Choroid plexus epithelial cell (primary cell): ENCODE data around the gene LHX4.

Experiments used
- DNase-seq: peaks from one replicate; pipeline ENCODE4 v3.0.0-alpha.2; 2010; ENCODE audit warnings: low read depth
- H3K4me3 ChIP-seq: 2 replicates; pipeline ENCODE4 v1.5.1; 2011; ENCODE audit warnings: low read depth, mild to moderate bottlenecking, control low read depth, low read length, moderate library complexity
- CTCF ChIP-seq: conservative IDR thresholded peaks from 2 replicates; pipeline ENCODE4 v1.5.1; 2011; ENCODE audit warnings: low read depth, mild to moderate bottlenecking, control low read depth, inconsistent platforms, low read length, moderate library complexity

The LHX4 gene

DNA sequence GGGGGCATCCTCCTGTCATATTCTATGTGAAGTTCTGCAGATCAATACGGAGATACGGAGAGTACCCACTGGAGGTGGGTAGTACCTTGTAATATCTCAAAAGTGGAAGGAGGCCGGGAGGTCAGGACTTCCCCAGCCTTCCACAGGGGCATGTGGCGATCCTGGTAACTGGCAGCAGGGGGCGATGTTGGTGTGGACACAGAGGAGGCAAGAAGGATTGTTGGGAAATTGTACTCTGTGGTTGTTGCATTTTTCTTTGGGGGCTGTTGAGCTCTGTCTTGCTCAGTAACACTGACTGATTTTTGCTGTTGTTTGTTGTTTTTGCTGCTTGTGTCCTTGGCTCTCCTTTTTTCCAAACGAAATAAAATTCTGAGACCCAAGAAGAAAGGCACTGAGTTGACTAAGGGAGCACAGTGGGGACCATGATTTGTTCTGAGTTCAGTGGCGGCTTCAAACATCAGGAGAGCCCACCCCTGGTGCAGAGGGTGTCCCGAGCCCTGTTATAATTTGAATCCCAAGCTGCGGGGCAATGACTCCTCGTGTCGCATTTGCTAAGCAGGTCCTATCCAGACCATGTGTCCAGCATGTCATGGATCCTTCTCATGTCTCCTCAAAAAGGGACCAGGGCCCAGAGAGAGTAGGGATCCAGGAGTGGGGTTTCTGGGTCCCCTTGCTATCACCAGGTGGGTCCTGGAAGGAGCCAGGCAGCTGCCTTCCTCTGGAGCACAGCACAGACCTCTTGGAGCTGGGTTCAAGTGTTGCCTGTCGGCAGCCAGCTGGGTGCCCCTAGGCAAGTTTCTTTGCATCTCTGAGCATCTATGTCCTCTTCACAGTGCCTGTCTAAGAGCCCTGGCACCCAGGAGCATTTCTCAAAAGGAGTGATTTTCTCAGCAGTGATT, 22.8 kb downstream of the LHX4 start:
- peak; percentile 82 for DNase-seq
- TF ChIP-seq CTCF, result peak; percentile 96
- no peak overlapping the region for H3K4me3 ChIP-seq

- no peak for TF ChIP-seq CTCF
- no peak for DNase-seq
- no peak overlapping the region for H3K4me3 ChIP-seq
Measured at GRCh38 chr1:180253585-180254495, 23.8 kb downstream of the LHX4 start.

DNA sequence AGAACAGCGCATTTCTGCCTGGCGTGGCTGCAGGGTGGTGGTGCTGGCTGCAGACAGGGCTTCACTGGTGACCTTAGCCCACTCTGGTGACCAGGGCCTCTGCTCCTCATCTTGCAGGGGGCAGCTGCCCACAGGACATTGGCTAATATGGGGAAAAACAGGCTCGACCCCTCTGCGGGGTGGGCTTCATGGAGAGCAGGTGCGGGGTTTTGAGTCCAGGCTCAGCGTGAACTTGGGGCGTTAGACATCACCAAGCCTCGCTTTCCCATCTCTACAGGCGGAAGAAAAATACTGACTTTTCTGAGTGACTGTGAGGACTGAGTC, 24.4 kb downstream of the LHX4 start:
- H3K4me3 ChIP-seq, result no peak overlapping the region
- no peak for DNase-seq
- TF ChIP-seq CTCF, result no peak

DNA sequence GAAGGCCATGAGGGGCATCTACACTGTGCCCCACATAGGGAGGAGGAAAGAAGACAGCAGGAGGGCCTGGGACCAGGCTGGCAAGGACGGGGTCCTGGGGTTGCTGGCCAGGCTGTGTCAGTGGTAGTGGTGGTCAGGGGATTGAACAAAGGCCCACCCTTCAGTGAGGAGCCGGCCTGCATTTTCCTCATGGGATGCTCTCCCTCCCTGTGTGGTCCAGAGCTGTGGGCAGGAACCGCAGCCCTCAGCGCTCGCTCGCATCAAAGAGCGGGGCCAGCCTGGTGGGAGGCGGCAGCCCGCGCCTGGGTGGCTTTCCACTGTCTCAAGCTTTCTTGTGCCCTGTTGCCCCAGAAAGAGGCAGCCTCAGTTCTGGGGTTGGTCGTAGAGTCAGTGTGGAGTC, 24.8 kb downstream of the LHX4 start:
- H3K4me3 ChIP-seq, result no peak overlapping the region
- DNase-seq, result no peak
- TF ChIP-seq CTCF, result no peak

GRCh38 chr1:180255536-180256340, 25.7 kb downstream of the LHX4 start:
- no peak for DNase-seq
- no peak for TF ChIP-seq CTCF
- no peak overlapping the region for H3K4me3 ChIP-seq

DNA sequence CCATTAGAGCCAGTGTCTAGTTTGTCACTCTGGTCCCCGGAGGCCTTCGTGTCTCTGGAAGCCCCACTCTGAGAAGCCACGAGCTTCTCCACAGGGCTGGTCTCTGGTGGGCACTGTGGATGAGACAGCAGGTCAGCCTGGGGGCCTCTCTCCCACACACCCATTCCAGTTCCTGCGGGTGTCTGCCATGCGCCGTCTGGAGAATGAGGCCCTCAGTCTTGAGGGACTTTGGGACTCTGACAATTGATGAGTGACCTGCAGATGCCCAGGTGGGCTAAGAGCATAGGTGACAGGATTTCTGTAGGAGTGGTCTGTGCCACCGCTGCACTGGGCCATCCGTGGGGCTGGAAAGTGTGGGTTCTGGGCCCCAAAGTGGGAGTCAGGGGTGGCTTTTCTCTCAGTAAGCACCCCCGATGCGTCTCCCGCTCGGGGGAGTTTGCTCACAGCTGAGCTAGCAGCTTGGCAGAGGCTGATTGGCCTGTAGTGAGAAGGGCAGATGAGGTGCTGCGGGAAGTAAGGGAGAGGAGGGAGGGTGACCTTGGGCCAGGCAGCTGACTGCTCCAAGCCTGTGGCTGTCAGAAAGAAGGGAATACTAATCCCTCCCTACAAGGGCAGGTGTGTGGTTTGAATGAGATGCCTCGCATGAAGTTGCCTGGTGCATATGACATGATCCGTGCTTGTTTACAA, 26.4 kb downstream of the LHX4 start:
- DNase-seq, result no peak
- TF ChIP-seq CTCF, result no peak
- no peak overlapping the region for H3K4me3 ChIP-seq
